Measurements from ENCODE around the gene KDM4C. TPM values are rescaled to one million over a fixed set of nuclear protein-coding genes. Genes with fewer than 3 reads are reported as not detected.

The KDM4C gene
- total RNA-seq, 1 donor from 2014 or later: 16.5 TPM

GRCh38 chr9:6905850-6906375 lies 148.1 kb downstream of the KDM4C start:
- Mint-ChIP-seq H3K27ac (no peak overlapping the region), H3K4me3 (no peak overlapping the region), H3K36me3 (no peaks in the 10 kb centered on the region), H3K4me1 (ENCODE audit: unreplicated experiment) (peaks cover 8% of the 10 kb centered on the region), H3K9me3 (no peaks in the 10 kb centered on the region), H3K27me3 (no peaks in the 10 kb centered on the region)
- no peak for DNase-seq (ENCODE audit: extremely low spot score, unreplicated experiment)
- TF ChIP-seq CTCF (conservative IDR thresholded peaks at IDR 0.05): no peak

- peak; percentile 85 for TF ChIP-seq CTCF (conservative IDR thresholded peaks at IDR 0.05)
- H3K36me3 Mint-ChIP-seq: no peaks in the 10 kb centered on the region
- no peak overlapping the region for H3K27ac Mint-ChIP-seq
- no peaks in the 10 kb centered on the region for H3K9me3 Mint-ChIP-seq
- H3K4me3 Mint-ChIP-seq: no peak overlapping the region
- no peaks in the 10 kb centered on the region for H3K27me3 Mint-ChIP-seq
- H3K4me1 Mint-ChIP-seq (ENCODE audit: unreplicated experiment): peaks cover 12% of the 10 kb centered on the region
- no peak for DNase-seq (ENCODE audit: extremely low spot score, unreplicated experiment)
These were observed 150.1 kb downstream of the KDM4C start for GRCh38 chr9:6907772-6908381.

DNA sequence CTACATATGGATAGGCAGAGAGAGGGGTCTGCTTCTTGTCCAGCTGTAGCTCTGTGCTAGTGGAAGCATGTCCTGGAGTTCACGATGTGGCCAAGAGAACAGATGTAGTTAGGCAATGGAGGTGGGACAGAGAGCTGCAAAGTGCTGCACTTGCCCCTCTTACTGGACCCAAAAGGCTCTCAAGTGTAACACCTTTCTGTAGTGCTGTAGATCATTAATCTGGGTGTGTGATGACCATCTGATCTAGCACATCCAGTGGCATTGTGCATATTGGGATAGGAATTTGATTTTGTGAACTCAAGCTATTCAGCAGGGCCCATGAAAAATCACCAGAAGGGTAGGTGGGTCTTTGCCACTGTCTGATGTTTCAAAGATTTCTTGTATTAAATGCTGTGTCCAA lies 151.4 kb downstream of the KDM4C start:
- Mint-ChIP-seq H3K4me1 (ENCODE audit: unreplicated experiment) (peaks cover 12% of the 10 kb centered on the region), H3K9me3 (no peaks in the 10 kb centered on the region), H3K4me3 (no peak overlapping the region), H3K27me3 (no peaks in the 10 kb centered on the region), H3K27ac (no peak overlapping the region), H3K36me3 (no peaks in the 10 kb centered on the region)
- TF ChIP-seq CTCF (conservative IDR thresholded peaks at IDR 0.05): no peak
- DNase-seq (ENCODE audit: extremely low spot score, unreplicated experiment): no peak

DNA sequence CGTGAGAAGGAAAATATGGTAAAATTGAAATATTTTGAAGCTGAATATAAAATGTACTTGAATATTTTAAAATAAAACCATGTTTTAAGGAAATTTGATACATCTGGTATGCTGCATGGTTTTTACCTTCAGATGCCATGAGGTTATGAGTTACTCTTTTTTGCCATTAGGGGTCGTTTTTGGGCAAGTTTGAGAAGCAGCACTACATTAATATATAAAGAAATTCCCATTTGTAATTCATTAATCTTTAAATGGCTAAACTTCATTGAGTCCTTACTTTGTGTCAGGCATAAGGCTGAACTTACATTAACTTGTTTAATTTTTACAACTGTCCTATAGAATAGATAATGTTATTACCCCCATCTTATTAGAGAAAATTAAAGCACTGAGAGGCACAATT lies 152.3 kb downstream of the KDM4C start:
- Mint-ChIP-seq H3K4me3 (no peak overlapping the region), H3K27me3 (no peaks in the 10 kb centered on the region), H3K27ac (no peak overlapping the region), H3K36me3 (no peaks in the 10 kb centered on the region), H3K4me1 (ENCODE audit: unreplicated experiment) (peaks cover 12% of the 10 kb centered on the region), H3K9me3 (no peaks in the 10 kb centered on the region)
- peak; percentile 68 for TF ChIP-seq CTCF (conservative IDR thresholded peaks at IDR 0.05)
- DNase-seq (ENCODE audit: extremely low spot score, unreplicated experiment): no peak

- H3K27ac Mint-ChIP-seq: no peak overlapping the region
These were observed 152.7 kb downstream of the KDM4C start for GRCh38 chr9:6910497-6910896.

More at GRCh38 chr9:6910497-6910896, 152.7 kb downstream of the KDM4C start:
- Mint-ChIP-seq H3K4me3 (no peak overlapping the region), H3K9me3 (no peaks in the 10 kb centered on the region), H3K36me3 (no peaks in the 10 kb centered on the region), H3K4me1 (ENCODE audit: unreplicated experiment) (peaks cover 12% of the 10 kb centered on the region), H3K27me3 (no peaks in the 10 kb centered on the region)
- DNase-seq (ENCODE audit: extremely low spot score, unreplicated experiment): no peak
- TF ChIP-seq CTCF (conservative IDR thresholded peaks at IDR 0.05): no peak
